ENCODE data around the gene CAPG. TPM values are rescaled to one million over a fixed set of nuclear protein-coding genes. Genes with fewer than 3 reads are reported as not detected.

CAPG gene
- total and polyA plus RNA-seq, 2 of the 4 experiments (the other 2 are of a cell fraction), result 79.9 to 98.3 TPM

DNA sequence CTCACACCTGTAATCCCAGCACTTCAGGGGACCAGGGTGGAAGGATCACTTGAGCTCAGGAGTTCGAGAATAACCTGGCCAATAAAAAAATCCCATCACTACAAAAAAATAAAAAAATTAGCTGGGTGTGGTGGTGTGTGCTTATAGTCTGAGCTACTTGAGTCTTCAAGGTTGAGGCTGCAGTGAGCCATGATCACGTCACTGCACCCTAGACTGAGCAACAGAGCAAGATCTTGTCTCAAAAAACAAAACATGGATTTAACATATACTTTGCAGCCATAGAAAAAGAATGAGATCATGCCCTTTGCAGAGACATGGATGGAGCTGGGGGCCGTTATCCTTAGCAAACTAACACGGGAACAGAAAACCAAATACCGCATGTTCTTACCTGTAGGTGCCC, 30.6 kb upstream of the CAPG start:
- no peak overlapping the region for H2BK15ac ChIP-seq (ENCODE audit: low read depth, low read length)
- no peaks in the 10 kb centered on the region for H3K9me3 ChIP-seq (ENCODE audit: control insufficient read depth, insufficient read depth, low read length)
- no peak overlapping the region for H4K91ac ChIP-seq (ENCODE audit: insufficient read depth, low read depth, low read length)
- H3K4ac ChIP-seq (ENCODE audit: low read depth, low read length), result no peak overlapping the region
- CTCF ChIA-PET, result no interaction called here
- no peak overlapping the region for H3K4me2 ChIP-seq (ENCODE audit: low read depth, low read length)
- peaks cover 0 to 18% of the 10 kb centered on the region in 2 experiments; a peak in 1 of 4 replicates for H3K79me1 ChIP-seq (ENCODE audit: low read depth in 1 of 2, low read length in 2 of 2)
- H3K9me1 ChIP-seq (ENCODE audit: insufficient read depth, low read length), result peaks cover 38% of the 10 kb centered on the region
- 89% methylated on average over 3 of the region's 5 CpGs; no CpG with 5 or more reads in 1 of the 2 experiments for WGBS, 2 experiments (ENCODE audit: extremely low coverage in 2 of 2, insufficient read length in 1 of 2)
- no peak overlapping the region for H3K27ac ChIP-seq (ENCODE audit: insufficient read depth, low read length)
- H3K4me3 ChIP-seq (ENCODE audit: insufficient read depth, low read depth, low read length), result no peak overlapping the region
- in situ Hi-C loops (cut with MboI; ENCODE audit: low sequenced_read_pairs), result no loop called here
- no peak overlapping the region for H2BK120ac ChIP-seq (ENCODE audit: low read depth, low read length)
- dilution Hi-C loops (cut with HindIII; ENCODE audit: low sequenced_read_pairs, unreplicated experiment), result no loop called here
- no peak overlapping the region for H3K9ac ChIP-seq (ENCODE audit: low read depth, low read length)
- intact Hi-C loops (cut with micrococcal nuclease), result no loop called here
- no peaks in the 10 kb centered on the region for H3K27me3 ChIP-seq (ENCODE audit: control insufficient read depth, insufficient read depth, low read length)
- no peak overlapping the region for H3K23ac ChIP-seq (ENCODE audit: low read depth, low read length)
- DNase-seq, result no peak
- H3K4me1 ChIP-seq (ENCODE audit: control insufficient read depth, insufficient read depth, low read length), result peaks cover 28% of the 10 kb centered on the region
- no peak overlapping the region for H2BK20ac ChIP-seq (ENCODE audit: low read depth, low read length)
- H2AFZ ChIP-seq (replicated peaks; ENCODE audit: low read length, poor library complexity), result no peak overlapping the region
- POLR2A ChIA-PET (ENCODE audit: unreplicated experiment), result no interaction called here
- H4K20me1 ChIP-seq (ENCODE audit: insufficient read depth, low read length), result no peaks in the 10 kb centered on the region
- no TSS peak for BruUV-seq (replicated peaks)
- no peak overlapping the region for H2AK5ac ChIP-seq (ENCODE audit: low read depth, low read length)
- no peak overlapping the region for H3K14ac ChIP-seq (replicated peaks; ENCODE audit: low read depth, low read length)
- H2AK9ac ChIP-seq (replicated peaks; ENCODE audit: low read depth, low read length, poor library complexity), result no peak overlapping the region
- TF ChIP-seq SMC3 (IDR thresholded peaks at IDR 0.05; ENCODE audit: low read depth, low read length) (no peak), MAZ (IDR thresholded peaks at IDR 0.05; ENCODE audit: borderline replicate concordance, low read depth, low read length) (no peak)
- TF ChIP-seq, protein P1, sequence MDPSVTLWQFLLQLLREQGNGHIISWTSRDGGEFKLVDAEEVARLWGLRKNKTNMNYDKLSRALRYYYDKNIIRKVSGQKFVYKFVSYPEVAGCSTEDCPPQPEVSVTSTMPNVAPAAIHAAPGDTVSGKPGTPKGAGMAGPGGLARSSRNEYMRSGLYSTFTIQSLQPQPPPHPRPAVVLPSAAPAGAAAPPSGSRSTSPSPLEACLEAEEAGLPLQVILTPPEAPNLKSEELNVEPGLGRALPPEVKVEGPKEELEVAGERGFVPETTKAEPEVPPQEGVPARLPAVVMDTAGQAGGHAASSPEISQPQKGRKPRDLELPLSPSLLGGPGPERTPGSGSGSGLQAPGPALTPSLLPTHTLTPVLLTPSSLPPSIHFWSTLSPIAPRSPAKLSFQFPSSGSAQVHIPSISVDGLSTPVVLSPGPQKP (IDR thresholded peaks at IDR 0.05; ENCODE audit: borderline replicate concordance, low read depth, low read length), result no peak
- H4K8ac ChIP-seq (ENCODE audit: low read depth in 2 of 2, low read length in 2 of 2), result no peak overlapping the region
- no peak overlapping the region for H3K56ac ChIP-seq (ENCODE audit: extremely low read depth, insufficient read depth, low read length)
- no peak for ATAC-seq (ENCODE audit: low read depth)
- no peak overlapping the region for H2BK5ac ChIP-seq (ENCODE audit: low read depth, low read length, poor library complexity, severe bottlenecking)
- H3K36me3 ChIP-seq (ENCODE audit: control insufficient read depth, insufficient read depth, low read length), result no peaks in the 10 kb centered on the region
- no peak overlapping the region for H3K18ac ChIP-seq (ENCODE audit: low read depth, low read length)
- H4K5ac ChIP-seq (ENCODE audit: low read depth, low read length), result no peak overlapping the region

Measured in IMR-90 (cell line).